ENCODE measurements around the gene ADAMTSL5. TPM values are rescaled to one million over a fixed set of nuclear protein-coding genes. Genes with fewer than 3 reads are reported as not detected.
A peak's percentile ranks its signal among the peaks of the same experiment; 100 is the strongest.

ADAMTSL5 gene
- total RNA-seq, 2 donors from 2014 or later: 2.0 to 6.0 TPM

GRCh38 chr19:1468274-1468820, 44.5 kb downstream of the ADAMTSL5 start:
- no peaks in the 10 kb centered on the region for H3K9me3 Mint-ChIP-seq
- no peaks in the 10 kb centered on the region for H3K36me3 Mint-ChIP-seq
- no peak overlapping the region for H3K27ac Mint-ChIP-seq
- no peak for DNase-seq (ENCODE audit: low spot score in 2 of 2)
- no peak for ATAC-seq

- ATAC-seq: no peak
- no peaks in the 10 kb centered on the region for H3K9me3 Mint-ChIP-seq
- no peak overlapping the region for H3K27ac Mint-ChIP-seq
- DNase-seq (ENCODE audit: low spot score in 2 of 2): peak in 1 of 2 donors; percentile 14
- no peaks in the 10 kb centered on the region for H3K36me3 Mint-ChIP-seq
These were observed 45.1 kb downstream of the ADAMTSL5 start for GRCh38 chr19:1467490-1468273.

- no peak overlapping the region for H3K27ac Mint-ChIP-seq
- ATAC-seq (no peak), DNase-seq (ENCODE audit: low spot score in 2 of 2) (no peak)
- no peaks in the 10 kb centered on the region for H3K9me3 Mint-ChIP-seq
- no peaks in the 10 kb centered on the region for H3K36me3 Mint-ChIP-seq
These were observed 45.7 kb downstream of the ADAMTSL5 start for GRCh38 chr19:1467215-1467489.

GRCh38 chr19:1466461-1467214, 46.2 kb downstream of the ADAMTSL5 start:
- no peaks in the 10 kb centered on the region for H3K9me3 Mint-ChIP-seq

GRCh38 chr19:1466018-1466460, 46.8 kb downstream of the ADAMTSL5 start:
- Mint-ChIP-seq H3K36me3 (no peaks in the 10 kb centered on the region), H3K9me3 (no peaks in the 10 kb centered on the region), H3K27ac (no peak overlapping the region)
- no peak for ATAC-seq
- no peak for DNase-seq (ENCODE audit: low spot score in 2 of 2)

More at GRCh38 chr19:1466461-1467214, 46.2 kb downstream of the ADAMTSL5 start:
- Mint-ChIP-seq H3K36me3 (no peaks in the 10 kb centered on the region), H3K27ac (no peak overlapping the region)
- no peak for ATAC-seq
- DNase-seq (ENCODE audit: low spot score in 2 of 2): peak in 1 of 2 donors; percentile 21

GRCh38 chr19:1465191-1466016, 47.4 kb downstream of the ADAMTSL5 start:
- Mint-ChIP-seq H3K9me3 (no peaks in the 10 kb centered on the region), H3K27ac (no peak overlapping the region), H3K36me3 (no peaks in the 10 kb centered on the region)
- no peak for DNase-seq (ENCODE audit: low spot score in 2 of 2)
- ATAC-seq: peak; percentile 31 to 39

GRCh38 chr19:1461862-1462261, 51.0 kb downstream of the ADAMTSL5 start:
- Mint-ChIP-seq H3K36me3 (no peaks in the 10 kb centered on the region), H3K9me3 (no peaks in the 10 kb centered on the region), H3K27ac (no peak overlapping the region)
- ATAC-seq (no peak), DNase-seq (ENCODE audit: low spot score in 2 of 2) (no peak)

- ATAC-seq (no peak), DNase-seq (ENCODE audit: low spot score in 2 of 2) (no peak)
- Mint-ChIP-seq H3K27ac (no peak overlapping the region), H3K9me3 (no peaks in the 10 kb centered on the region), H3K36me3 (no peaks in the 10 kb centered on the region)
These were observed 52.5 kb downstream of the ADAMTSL5 start for GRCh38 chr19:1460033-1460995.

GRCh38 chr19:1459479-1459878, 53.3 kb downstream of the ADAMTSL5 start:
- no peak for DNase-seq (ENCODE audit: low spot score in 2 of 2)
- H3K27ac Mint-ChIP-seq: no peak overlapping the region
- H3K36me3 Mint-ChIP-seq: no peaks in the 10 kb centered on the region
- no peak for ATAC-seq
- no peaks in the 10 kb centered on the region for H3K9me3 Mint-ChIP-seq

- ATAC-seq (no peak), DNase-seq (ENCODE audit: low spot score in 2 of 2) (no peak)
- Mint-ChIP-seq H3K9me3 (no peaks in the 10 kb centered on the region), H3K36me3 (no peaks in the 10 kb centered on the region), H3K27ac (no peak overlapping the region)
These were observed 54.9 kb downstream of the ADAMTSL5 start for GRCh38 chr19:1457892-1458291.

- Mint-ChIP-seq H3K27ac (no peak overlapping the region), H3K9me3 (no peaks in the 10 kb centered on the region)
- no peak for ATAC-seq
These were observed 55.6 kb downstream of the ADAMTSL5 start for GRCh38 chr19:1457031-1457739.

GRCh38 chr19:1456121-1456900, 56.5 kb downstream of the ADAMTSL5 start:
- DNase-seq (ENCODE audit: low spot score in 2 of 2): no peak
- no peak for ATAC-seq
- Mint-ChIP-seq H3K9me3 (no peaks in the 10 kb centered on the region), H3K36me3 (no peaks in the 10 kb centered on the region), H3K27ac (no peak overlapping the region)

More at GRCh38 chr19:1457031-1457739, 55.6 kb downstream of the ADAMTSL5 start:
- no peak for DNase-seq (ENCODE audit: low spot score in 2 of 2)
- H3K36me3 Mint-ChIP-seq: no peaks in the 10 kb centered on the region

GRCh38 chr19:1455336-1456120, 57.3 kb downstream of the ADAMTSL5 start:
- Mint-ChIP-seq H3K36me3 (peaks cover 0 to 4% of the 10 kb centered on the region in 2 donors), H3K9me3 (no peaks in the 10 kb centered on the region), H3K27ac (no peak overlapping the region)
- ATAC-seq (peak; percentile 52 to 69), DNase-seq (ENCODE audit: low spot score in 2 of 2) (peak in 1 of 2 donors; percentile 74)

Measured in activated naive CD4-positive, alpha-beta T cell treated with anti-CD3 and anti-CD28 coated beads, Interleukin-2, amount 50 U/mL, for 72 hours (primary cell).